ENCODE data around the gene SAMD8.

SAMD8 gene

GRCh38 chr10:75111365-75111906 is at the start of gene SAMD8:
TSS of gene SAMD8 (plus strand) at chr10:75111656. CDS start at chr10:75150529, 38,873 bp downstream.
- DNase-seq = peak; percentile 94

- no peak for DNase-seq
Observed at GRCh38 chr10:75061709-75062505, 49.5 kb upstream of the SAMD8 start.

- DNase-seq = no peak
Observed at GRCh38 chr10:75062506-75063299, 48.8 kb upstream of the SAMD8 start.

- no peak for DNase-seq
Observed at GRCh38 chr10:75063461-75064230, 47.8 kb upstream of the SAMD8 start.

GRCh38 chr10:75065076-75065475 is 46.4 kb upstream of the SAMD8 start:
- no peak for DNase-seq

GRCh38 chr10:75066271-75066670 is 45.2 kb upstream of the SAMD8 start:
- DNase-seq = no peak

GRCh38 chr10:75067272-75067671 is 44.2 kb upstream of the SAMD8 start:
- no peak for DNase-seq

- no peak for DNase-seq
Observed at GRCh38 chr10:75068523-75068922, 42.9 kb upstream of the SAMD8 start.

- no peak for DNase-seq
Observed at GRCh38 chr10:75070476-75070875, 41.0 kb upstream of the SAMD8 start.

- DNase-seq = peak; percentile 41
Observed at GRCh38 chr10:75070961-75071428, 40.5 kb upstream of the SAMD8 start.

- DNase-seq = no peak
Observed at GRCh38 chr10:75071756-75072155, 39.7 kb upstream of the SAMD8 start.

GRCh38 chr10:75072727-75073126 is 38.7 kb upstream of the SAMD8 start:
- DNase-seq = no peak

GRCh38 chr10:75073442-75073841 is 38.0 kb upstream of the SAMD8 start:
- no peak for DNase-seq

GRCh38 chr10:75074711-75075445 is 36.6 kb upstream of the SAMD8 start:
- DNase-seq = no peak

- no peak for DNase-seq
Observed at GRCh38 chr10:75076348-75076747, 35.1 kb upstream of the SAMD8 start.

GRCh38 chr10:75079436-75080083 is 31.9 kb upstream of the SAMD8 start:
- DNase-seq = peak; percentile 62

- DNase-seq = no peak
Observed at GRCh38 chr10:75080554-75080953, 30.9 kb upstream of the SAMD8 start.

- DNase-seq = no peak
Observed at GRCh38 chr10:75081379-75081778, 30.1 kb upstream of the SAMD8 start.

GRCh38 chr10:75083972-75084833 is 27.3 kb upstream of the SAMD8 start:
- DNase-seq = no peak

- DNase-seq = no peak
Observed at GRCh38 chr10:75084834-75085384, 26.5 kb upstream of the SAMD8 start.

Measured in NCI-H146 (cell line).